GM18526 (cell line): Measurements from ENCODE around the gene CLN6.

Experiments used
- POLR2A ChIP-seq: IDR thresholded peaks from 3 replicates; pipeline ENCODE4 v1.6.1; 2011; ENCODE audit not compliant: insufficient read length; ENCODE audit errors: extremely low read depth

Gene CLN6

DNA sequence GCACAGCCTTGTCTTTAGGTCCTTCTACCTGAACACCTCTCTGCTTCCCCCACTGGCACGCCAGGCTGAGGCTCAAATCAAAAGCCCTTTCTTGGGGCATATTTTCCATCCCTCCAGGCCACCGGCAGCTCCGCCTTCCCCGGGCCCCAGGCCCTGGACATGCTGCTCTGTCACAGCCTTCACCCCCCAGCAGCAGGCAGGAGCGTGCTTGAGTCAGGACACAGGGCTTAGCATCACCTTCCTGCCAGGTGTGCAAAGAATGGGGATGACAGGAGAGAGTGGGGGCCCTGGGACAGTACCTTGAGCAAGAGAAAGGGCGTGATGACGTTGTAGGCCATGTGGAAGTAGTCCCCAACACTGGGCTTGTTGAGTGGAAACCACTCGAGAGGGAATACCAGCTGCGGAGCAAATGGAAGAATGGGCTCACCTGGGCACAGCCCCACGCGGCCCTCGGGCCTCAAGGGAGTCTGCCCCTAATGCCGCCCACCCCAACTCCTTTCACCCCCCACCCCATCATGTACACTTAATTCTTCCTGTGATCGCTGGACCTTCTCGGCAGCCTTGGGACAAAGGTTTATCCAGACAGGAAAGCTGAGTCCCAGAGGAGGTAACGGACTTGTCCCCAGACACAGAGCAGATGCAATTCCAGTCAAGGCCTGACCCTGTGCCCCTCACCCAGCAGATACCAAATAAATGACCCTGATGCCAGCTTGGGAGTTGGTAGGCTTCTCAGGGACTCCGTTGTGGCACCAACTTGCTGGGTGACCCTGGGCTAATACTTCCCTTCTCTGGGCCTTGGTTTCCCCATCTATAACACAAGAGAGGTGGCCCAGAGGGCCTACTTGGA is 15.3 kb downstream of the CLN6 start:
- TF ChIP-seq POLR2A, result no peak

GRCh38 chr15:68211656-68212320 is 17.7 kb downstream of the CLN6 start:
- TF ChIP-seq POLR2A, result no peak

DNA sequence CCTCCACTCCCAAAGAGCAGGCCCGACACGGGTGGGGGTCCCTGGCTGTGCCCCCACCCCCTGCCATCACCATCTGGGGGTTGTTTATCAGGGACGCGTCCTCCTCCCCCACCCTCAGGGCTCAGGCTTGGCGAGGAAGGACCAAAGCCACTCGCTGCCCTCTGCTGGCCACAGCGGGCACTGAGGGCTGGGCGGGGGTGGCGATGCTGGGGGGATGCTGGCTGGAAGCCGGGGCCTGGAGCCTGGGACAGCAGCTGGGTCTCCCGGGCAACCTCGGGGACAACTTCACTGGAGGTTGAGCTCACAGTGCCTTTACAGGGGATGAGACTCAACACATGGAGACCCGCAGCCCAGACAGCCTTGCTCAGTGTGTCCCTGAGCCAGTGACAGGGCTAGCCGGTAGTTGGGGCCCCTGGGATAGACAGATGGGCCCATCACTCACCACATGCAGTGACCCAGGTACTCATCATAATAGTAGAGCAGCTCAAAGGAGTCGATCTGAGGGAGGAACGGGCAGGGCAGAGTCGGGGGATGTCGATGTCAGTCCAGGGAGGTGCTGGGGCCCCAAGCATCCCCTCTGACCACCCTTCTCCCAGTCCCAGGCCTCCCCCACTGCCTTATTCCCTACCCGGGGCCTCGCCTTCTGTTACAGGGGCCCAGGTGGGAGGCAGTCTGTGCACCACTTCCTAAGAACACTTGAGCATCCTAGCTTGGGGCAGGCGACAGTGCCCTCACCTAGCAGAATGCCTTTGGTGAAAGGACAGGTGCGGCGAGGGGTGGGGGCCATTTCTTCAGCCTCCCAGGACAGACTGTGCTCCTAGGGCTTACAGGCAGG is 18.5 kb downstream of the CLN6 start:
- TF ChIP-seq POLR2A, result no peak

DNA sequence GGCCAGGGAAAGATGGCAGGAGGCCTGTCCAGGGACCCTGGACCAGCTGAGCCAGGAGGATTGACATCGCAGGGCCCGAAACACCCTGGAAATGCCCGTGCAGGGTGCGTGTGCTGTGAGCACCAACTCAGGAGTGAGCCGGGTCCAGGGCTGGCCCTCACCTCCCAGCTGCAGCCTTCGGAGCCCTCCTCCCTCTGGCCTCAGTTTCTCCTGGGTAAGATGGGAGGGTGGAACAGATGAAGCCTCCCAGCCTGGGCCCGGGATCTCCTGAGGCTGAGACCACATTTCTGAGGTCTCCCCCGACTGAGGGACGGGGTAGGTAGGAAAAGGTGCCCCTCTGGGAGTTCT is 19.1 kb downstream of the CLN6 start:
- no peak for TF ChIP-seq POLR2A

DNA sequence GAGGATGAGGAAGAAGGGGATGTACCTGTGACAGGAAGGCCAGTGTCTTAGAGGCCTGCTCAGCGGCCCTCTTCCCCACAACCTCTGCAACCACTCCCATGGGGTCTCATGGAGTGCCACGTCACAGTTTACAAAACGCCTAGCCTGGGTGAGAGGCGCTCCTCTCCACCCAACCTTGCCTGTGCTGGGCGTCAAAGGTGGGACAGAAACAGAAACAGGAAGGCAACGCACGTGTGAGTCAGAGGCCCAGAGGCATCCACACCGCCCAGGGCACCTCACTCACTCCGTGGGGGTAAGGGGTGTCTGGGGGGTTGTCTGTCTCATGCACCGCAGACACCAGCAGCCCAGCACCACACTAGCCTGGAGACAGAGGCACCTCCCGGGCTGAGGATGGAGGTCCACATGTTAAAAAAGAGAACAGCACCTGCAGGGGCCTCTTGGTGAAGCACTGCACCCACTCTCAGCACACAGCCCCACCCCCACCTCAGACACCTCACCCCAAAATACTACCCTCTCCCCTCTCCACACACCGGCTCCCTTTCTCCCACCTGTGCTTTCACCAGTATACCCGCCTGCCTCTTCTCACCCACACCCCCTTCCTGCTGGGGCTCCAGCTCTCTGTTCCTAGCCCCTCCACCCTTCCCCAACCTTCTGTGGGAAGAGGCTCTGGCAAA is 19.7 kb downstream of the CLN6 start:
- no peak for TF ChIP-seq POLR2A

DNA sequence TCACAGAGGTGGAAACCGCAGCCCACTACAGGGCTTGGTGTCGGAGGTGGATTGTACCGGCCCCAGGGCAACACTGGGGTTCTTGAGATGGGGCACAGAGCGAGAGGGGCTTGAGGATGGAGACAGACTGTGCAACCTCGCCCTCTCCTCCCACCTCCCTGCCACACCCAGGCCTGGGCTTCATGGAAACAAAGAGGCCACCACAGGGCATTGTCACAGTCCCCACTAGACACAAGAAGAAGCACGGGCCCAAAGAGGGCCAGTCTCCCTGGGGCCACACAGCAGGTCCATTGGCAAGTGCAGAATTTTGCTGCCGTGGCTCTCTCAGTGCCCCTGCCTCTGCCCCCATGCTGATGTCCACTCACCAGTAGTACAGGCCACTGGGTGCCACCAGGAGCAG is 20.3 kb downstream of the CLN6 start:
- TF ChIP-seq POLR2A, result no peak

DNA sequence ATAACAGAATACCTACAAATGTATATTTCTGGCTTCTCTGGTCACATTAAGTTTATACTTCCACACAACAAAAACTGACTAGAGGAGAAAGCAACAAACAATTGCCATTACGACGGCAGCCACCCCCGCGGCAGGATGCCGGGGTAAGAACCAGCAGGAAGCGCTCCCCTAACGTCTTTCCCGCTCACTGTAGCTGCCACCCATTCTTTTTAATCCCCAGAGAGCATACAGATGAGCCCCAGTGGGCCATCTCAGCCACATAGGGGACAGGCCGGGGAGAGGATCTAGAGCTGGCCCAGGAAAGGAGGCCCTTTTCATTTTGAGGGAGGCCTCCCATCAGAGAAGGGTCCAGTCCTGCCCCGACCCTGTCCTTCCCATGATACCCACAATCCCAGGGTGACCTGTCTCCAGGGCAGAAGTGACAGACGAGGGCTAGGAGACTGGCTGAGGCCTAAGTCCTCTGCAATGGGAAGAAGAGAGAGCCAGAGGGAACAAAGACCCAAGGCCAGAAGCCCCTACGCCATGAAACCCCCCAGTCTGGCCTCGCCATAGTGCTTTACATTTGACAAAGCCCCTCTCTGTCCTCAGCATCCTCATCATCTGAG is 20.8 kb downstream of the CLN6 start:
- no peak for TF ChIP-seq POLR2A

DNA sequence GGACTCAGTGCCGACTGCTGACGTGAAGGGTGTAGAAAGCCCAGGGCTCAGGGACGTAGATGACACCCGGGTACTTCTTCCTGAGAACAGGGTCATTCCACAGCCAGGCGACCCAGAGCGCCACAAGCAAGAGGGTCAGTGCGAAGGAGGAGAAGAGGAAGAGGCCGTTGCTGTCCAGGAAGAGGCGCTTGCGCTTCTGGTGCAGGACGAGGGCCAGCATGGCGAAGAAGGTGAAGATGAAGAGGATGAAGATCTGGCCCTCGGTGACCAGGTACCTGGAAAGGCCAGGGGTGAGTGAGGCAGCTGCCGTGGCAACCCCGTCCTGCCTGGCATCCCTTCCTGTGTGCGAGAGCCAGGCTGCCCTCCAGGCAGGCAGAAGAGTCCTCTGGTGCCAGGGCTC is 21.4 kb downstream of the CLN6 start:
- no peak for TF ChIP-seq POLR2A

DNA sequence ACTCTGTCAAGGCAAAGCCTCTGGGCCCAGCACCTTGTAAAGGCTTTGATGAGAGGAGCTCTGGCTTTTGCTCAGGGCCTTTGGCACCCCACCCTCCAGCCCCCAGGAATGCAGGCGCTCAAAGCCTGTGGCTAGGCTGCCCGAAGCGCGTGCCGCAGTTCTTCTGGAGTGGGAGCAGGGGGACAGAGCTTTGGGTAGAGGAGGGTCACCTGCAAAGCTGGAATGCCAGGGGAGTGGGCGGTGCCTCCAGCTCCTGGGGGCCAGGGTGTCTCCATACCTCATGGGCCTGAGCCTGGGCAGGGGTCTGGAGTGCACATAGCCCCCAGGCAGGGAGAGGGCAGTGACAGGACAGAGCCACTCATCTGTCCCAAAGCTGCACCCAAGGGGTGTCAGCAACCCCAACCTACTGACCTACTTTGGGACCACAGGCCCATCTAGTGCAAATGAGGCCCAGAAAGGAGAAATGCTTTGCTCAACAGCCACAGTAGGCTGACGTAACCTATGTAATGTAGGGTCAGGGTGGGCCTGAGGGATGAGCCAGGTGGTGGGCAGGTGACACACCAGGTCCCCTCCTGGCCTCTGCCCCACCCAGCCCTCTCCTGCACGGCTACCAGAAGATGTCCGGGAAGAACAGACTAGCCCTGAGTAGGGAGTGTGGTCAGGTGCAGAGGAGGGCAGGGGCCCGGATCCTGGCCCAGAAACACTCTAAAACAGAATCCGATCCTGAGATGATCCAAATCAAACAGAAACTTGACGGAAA is 22.2 kb downstream of the CLN6 start:
- TF ChIP-seq POLR2A, result no peak

DNA sequence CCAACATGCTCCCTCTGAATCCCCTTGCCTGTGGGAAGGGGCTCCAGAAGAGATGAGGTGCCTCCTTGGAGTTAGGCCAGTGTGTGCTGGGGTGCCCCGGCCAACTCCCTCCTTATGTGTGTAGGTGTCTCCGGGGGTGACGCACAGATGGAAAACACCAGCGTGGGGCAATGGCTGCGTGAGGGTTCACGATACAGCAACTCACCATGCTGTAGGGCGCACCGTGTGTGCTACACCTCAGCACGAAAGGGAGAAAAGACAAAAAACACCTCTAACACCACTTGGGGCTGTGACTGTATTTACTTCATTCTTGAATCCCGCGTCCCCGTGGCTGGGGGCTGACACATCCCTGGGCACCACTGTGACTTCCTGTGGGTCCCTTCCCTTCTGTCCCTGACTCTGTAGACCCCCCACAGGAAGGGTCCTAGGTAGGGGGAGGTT is 22.8 kb downstream of the CLN6 start:
- no peak for TF ChIP-seq POLR2A

DNA sequence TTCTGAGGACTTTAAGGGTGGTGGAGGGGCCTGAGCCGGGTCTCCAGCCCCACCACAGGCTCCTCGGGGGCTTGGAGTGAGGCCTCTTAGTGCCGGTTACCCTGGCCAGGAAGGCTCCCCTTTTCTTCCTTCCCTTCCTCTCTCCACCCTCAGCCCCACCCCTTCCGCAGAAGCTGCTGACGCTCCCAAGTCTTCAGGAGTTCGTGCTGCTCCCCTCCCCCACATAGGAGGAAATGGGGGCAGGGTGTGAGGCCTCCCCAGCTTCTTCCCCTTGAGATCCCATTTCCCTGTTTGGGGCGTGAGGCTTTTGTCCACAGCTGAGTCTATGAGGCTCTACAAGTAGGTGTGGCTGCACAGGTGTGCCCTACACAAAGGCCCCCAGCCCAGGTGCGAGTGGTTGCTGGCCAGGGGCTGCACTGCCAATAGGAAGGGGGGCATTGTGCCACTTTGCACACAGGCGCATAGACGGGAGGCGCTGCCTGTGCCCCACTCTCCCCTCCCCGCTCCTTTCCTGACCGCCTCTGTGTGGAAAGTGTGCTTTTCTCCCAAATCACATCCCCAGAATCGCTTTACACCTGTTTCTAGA is 23.5 kb downstream of the CLN6 start:
- no peak for TF ChIP-seq POLR2A

GRCh38 chr15:68205558-68205944 is 24.0 kb downstream of the CLN6 start:
- no peak for TF ChIP-seq POLR2A

DNA sequence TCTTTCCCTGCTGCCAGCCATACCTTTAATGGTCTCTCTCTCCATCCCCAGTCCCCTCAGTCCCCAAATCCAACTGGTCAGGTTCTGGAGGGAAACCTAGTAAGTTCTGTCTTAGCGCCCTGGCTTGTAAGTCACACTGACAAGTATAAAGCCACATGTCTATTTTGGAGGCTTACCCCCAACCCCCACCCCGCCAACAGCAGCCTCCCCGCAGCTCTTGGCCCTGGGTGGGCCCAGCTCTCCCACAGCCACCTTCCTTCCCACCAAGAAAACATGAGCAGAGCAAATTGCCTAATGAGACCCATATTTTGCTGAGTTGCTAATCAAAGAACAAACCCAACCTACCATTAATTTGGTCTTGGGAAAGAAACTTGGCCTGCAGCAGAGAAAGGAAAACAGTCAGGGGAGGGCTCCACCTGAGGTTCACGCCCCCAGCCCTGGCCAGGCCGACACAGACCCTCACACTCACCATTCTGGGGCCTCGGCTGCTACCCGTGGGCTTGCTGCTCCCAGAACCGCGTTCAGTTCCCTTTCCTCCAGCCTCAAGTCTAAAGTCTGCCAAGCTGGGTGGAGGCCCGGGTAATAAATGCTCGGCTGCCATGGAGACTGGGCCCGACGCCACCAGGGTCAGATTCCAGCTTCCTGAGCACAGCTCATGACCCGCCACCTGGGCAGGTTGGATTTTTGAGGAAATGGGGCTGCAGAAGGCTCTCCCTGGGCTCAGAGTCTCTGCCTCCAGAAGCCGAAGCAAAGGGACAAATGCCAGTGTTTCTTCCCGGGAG is 24.6 kb downstream of the CLN6 start, which contains the start of gene CALML4:
Gene CALML4 (minus strand): TSS at position 557 of the 782 bp plus-strand sequence. CDS start 85 bp downstream, at position 472.
- no peak for TF ChIP-seq POLR2A
